Astrocyte of the cerebellum (primary cell): ENCODE results near the gene AEBP1.

Source experiments
- DNase-seq: peaks from one replicate; pipeline ENCODE4 v3.0.0-alpha.2; 2011; ENCODE audit warnings: low read depth
- H3K4me3 ChIP-seq: 2 replicates; pipeline ENCODE4 v1.5.1; 2011; ENCODE audit warnings: mild to moderate bottlenecking, low read depth, low read length, moderate library complexity
- in situ Hi-C: cut with HindIII; loops from 2 replicates; pipeline ENCODE4 v1.10.0; 2017; ENCODE audit warnings: low sequenced_read_pairs
- TF ChIP-seq, protein P1 (sequence below): IDR thresholded peaks from 2 replicates; pipeline ENCODE4 v1.5.1; 2012; ENCODE audit warnings: low read length, low read depth, moderate library complexity, mild to moderate bottlenecking; ENCODE audit errors: missing control alignments

Gene AEBP1

DNA sequence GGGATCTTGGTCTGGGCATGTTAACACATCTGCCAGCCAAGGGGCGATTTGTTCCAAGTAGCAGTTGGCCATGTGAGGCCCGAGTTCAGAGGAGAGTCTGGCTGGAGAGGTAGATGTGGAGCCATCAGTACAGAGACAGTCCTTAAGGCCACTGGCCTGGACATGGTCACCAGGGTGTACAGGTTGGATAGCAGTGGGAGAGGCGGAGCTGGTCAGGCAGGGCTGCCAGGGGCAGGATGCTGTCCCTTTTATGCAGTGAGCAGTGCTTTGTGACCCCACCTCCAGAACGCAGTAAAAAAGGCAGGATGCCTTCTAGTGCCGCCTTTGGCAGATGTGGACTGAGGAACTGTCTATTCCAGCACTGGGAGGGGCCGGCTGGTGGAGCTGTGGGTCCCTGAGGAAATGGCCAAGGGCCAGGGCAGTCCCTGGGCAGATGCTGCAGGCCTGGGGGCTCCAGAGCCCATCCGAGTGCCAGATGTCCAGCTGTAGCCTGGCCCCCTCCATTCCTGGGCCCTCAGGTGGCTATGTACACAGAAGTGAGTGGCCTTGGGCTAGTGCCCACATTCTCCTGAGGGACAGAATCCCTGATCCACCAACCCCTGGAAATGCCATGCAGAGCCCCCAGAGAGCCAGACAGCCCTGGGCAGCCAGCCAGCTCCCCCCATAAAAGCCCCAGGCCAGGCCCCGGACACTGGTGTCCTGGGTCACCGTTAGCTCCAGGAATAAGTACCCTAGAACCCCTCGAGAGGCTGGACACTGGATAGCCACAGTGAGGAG is 54.1 kb downstream of the AEBP1 start:
- no peak for DNase-seq
- in situ Hi-C loops, result loop anchor here (5.0 kb wide), 1 partner anchor 54 kb away; no protein-coding TSS in a partner anchor
- no peak overlapping the region for H3K4me3 ChIP-seq
- TF ChIP-seq, protein P1, sequence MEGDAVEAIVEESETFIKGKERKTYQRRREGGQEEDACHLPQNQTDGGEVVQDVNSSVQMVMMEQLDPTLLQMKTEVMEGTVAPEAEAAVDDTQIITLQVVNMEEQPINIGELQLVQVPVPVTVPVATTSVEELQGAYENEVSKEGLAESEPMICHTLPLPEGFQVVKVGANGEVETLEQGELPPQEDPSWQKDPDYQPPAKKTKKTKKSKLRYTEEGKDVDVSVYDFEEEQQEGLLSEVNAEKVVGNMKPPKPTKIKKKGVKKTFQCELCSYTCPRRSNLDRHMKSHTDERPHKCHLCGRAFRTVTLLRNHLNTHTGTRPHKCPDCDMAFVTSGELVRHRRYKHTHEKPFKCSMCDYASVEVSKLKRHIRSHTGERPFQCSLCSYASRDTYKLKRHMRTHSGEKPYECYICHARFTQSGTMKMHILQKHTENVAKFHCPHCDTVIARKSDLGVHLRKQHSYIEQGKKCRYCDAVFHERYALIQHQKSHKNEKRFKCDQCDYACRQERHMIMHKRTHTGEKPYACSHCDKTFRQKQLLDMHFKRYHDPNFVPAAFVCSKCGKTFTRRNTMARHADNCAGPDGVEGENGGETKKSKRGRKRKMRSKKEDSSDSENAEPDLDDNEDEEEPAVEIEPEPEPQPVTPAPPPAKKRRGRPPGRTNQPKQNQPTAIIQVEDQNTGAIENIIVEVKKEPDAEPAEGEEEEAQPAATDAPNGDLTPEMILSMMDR, result no peak

DNA sequence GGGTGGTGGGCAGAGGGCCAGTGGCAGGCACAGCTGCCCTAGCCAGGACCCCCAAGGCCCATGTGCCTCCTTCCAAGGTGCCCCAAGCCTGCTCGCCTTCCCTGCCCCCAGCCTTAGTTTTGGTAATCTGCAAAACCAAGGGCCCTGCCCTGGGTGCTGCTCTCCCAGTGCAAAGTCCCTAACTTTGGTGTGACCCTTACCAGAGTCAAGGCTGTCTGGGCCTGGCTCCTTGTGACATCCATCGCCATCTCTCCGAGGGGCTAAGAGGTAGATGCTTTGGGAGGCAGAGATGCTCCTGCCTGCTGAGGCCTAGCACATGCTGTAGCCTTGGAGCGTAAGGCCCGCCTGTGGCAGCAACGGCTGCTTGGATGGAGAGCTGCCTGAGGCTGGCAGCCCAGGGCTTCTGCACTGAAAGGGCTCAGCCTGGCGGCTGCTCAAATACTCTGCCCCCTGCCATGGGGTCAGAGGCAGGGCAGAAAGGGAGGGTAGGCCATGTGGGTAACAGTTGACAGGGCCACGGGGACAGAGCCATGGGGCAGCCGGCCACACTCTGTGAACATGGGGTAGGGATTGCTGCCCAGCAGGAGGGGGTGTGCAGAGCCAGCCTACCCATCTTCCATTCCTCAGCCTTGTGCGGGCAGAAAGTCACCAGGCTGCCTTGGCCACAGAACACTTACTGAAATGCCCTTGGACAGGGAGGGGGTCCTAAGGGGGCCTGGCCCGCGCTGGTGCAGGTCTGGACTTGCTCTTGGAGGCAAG is 54.9 kb downstream of the AEBP1 start:
- in situ Hi-C loops, result loop anchor here (5.0 kb wide), 1 partner anchor 53 kb away; no protein-coding TSS in a partner anchor
- H3K4me3 ChIP-seq, result no peak overlapping the region
- TF ChIP-seq, protein P1, result no peak
- DNase-seq, result no peak

DNA sequence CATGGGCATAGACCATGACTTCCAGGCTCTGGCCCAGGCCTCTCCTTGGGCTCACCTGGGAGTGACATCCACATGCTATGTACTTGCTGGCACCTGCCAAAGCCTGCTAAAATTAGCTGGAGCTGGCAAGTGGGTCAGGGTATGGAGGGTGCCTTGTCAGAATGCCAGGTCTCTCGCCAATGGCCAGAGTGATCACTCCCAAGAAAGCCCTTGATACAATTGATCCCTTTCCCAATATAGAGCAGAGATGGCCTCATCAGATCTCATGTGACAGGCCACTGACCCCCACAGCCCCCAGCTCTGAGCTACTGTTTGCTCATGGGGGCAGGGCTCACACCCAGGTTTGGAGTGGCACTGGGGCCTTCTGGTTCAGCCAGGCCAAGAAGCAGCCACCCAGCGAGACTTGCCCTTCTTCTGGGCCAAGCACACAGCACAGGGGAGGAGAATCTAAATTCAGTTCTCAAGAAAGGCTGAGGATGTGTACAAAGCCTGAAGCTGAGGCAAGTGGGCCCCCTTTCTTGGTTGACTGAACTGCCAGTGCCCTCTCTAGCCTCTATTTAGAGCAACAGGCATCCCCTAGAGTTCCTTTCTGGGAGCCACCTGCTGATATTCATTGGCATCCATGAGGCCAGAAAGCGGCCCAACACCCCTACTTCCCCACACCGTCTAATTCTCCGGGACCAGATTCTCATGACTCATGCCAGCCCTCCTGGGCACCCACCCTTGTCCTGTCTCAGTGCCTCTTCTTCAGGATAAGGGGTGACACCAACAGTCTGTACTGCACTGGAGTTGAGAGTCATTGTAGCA is 55.9 kb downstream of the AEBP1 start:
- no peak overlapping the region for H3K4me3 ChIP-seq
- TF ChIP-seq, protein P1, result no peak
- in situ Hi-C loops, result loop anchor here (5.0 kb wide), 1 partner anchor 52 kb away; no protein-coding TSS in a partner anchor
- no peak for DNase-seq

DNA sequence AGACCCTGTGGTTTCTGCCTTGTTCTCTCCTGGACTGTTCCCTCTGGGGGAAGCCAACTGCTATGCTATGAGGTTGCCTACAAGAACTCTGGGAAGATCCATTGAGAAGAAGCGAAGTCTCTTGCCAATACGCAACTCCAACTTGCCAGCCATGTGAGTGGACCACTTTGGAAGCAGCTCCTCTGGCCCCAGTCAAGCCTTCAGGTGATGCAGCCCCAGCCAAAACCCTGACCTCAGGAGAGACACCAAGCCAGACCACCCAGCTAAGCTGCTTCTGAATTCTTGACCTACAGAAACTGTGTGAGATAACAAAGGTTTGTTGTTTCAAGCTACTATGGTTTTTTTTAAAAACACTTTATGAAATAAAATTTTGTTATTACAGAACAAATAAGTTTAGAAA is 57.2 kb downstream of the AEBP1 start:
- H3K4me3 ChIP-seq, result no peak overlapping the region
- in situ Hi-C loops, result no loop called here
- DNase-seq, result no peak
- TF ChIP-seq, protein P1, result no peak

DNA sequence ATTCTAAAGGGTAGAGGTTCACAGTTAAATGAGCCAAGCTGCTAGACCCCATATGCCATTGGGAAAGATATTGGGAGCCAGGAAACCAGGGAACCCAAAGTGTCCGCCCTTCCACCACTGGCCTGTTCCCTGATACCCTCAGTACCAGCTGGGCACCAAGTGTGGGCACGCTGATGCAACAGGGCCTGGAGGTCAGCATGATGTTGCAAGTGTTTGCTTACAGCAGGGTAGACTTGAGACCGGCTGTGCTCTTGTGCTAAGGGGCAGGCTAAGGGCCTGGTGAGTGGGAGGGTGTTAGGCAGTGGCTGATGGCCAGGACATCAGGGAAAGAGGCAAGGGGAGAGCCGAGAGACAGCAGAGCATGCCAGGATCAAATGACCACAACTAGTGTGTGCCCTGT is 58.0 kb downstream of the AEBP1 start:
- no peak for DNase-seq
- no peak overlapping the region for H3K4me3 ChIP-seq
- TF ChIP-seq, protein P1, result no peak
- in situ Hi-C loops, result no loop called here

DNA sequence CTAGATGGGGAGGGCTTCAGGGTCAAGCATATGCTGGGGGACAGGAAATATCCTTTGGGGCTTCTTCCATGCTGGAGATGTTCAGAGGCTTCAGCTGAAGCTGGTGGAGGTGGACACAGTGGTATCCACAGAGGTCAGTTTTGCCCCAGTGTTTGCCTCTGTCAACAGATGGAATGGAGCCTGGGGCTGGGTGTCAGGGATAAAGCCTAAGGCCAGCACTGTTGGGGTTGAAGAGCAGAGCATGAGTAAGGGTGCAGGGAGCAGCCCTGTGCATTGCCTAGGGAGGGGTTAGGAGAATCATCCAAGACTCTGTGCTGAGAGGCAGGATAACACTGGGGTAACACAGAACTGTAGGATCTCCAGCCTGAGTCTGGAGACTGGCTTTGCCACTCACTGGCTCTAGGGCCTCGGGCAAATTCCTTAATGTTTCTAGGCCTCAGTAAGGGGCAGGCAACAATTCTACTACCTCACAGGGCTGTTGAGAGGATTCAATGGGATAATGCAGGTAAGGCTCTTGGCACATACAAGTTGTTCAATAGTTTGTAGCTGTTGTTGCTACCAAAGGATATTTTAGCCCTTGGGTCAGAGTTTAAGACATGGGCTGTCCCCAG is 58.7 kb downstream of the AEBP1 start:
- H3K4me3 ChIP-seq, result no peak overlapping the region
- in situ Hi-C loops, result no loop called here
- no peak for DNase-seq
- TF ChIP-seq, protein P1, result no peak
